HepG2 (cell line): ENCODE measurements around the gene FRMD4A. TPM values are rescaled to one million over a fixed set of nuclear protein-coding genes. Genes with fewer than 3 reads are reported as not detected.

Experiments
- ATAC-seq: fragments of 200-7000 bp; cut with Tn5 transposase; 3 replicates; pipeline ENCODE4 v1.9.1; 2020; ENCODE audit warnings: mild to moderate bottlenecking, moderate library complexity
- BruUV-seq: library from RNA; stranded (reverse); fragments of 400-500 nt; replicated peaks from 2 replicates; lab custom pipeline; 2021; lab: Mats Ljungman, UMichigan
- CTCF ChIA-PET: fragments of 300-600 bp; formaldehyde crosslinking; extraction: SDS; loops from one replicate; lab custom pipeline; 2021; ENCODE audit warnings: low total read pairs, inconsistent platforms, low intra/inter-chr PET ratio; lab: Yijun Ruan, JAX
- POLR2A ChIA-PET: fragments of 350-600 bp; sonication (Branson Sonifier 250); formaldehyde crosslinking; loops from one replicate; lab custom pipeline; 2020; ENCODE audit warnings: antibody characterized with exemption, inconsistent platforms; lab: Yijun Ruan, JAX
- DNase-seq: peaks from one replicate; pipeline ENCODE4 v3.0.0-alpha.2; 2015; ENCODE audit warnings: low spot score
- FAIRE-seq: peaks from 3 replicates; lab custom pipeline; 2011; peaks lifted over from hg19 to GRCh38; lab: Jason Lieb, UNC
- H2AFZ ChIP-seq: one replicate; pipeline ENCODE4 v1.6.1; 2011; ENCODE audit warnings: low read length, inconsistent platforms
- H3K27ac ChIP-seq: fragments of 300-600 bp; 3 replicates; pipeline ENCODE4 v1.8.0; 2011; ENCODE audit warnings: mixed run types, mild to moderate bottlenecking, mixed read lengths, low read length, inconsistent platforms; ENCODE audit not compliant: insufficient read depth; ENCODE audit errors: extremely low read length
- H3K27me3 ChIP-seq, 2 experiments: fragments of 200-600 bp in 1 of 2; 2 replicates in 1 of 2; 3 replicates in 1 of 2; pipeline versions ENCODE4 v1.6.0 to v1.8.0; 2011; ENCODE audit warnings: low read length in 2 of 2, mild to moderate bottlenecking in 2 of 2, moderate library complexity in 2 of 2, inconsistent platforms in 1 of 2; ENCODE audit not compliant: insufficient read depth in 2 of 2, control insufficient read depth in 1 of 2
- H3K36me3 ChIP-seq, 2 experiments: fragments of 200-600 bp in 1 of 2; replicated peaks in 1 of 2; 2 replicates in 1 of 2; 3 replicates in 1 of 2; pipeline versions ENCODE4 v1.5.1 to v1.8.0; 2011; ENCODE audit warnings: low read length in 2 of 2, inconsistent platforms in 1 of 2; ENCODE audit not compliant: insufficient read depth in 2 of 2, control insufficient read depth in 1 of 2
- H3K4me1 ChIP-seq: 2 replicates; pipeline ENCODE4 v1.5.1; 2012; ENCODE audit warnings: low read length, inconsistent platforms; ENCODE audit not compliant: insufficient read depth
- H3K4me2 ChIP-seq: 2 replicates; pipeline ENCODE4 v1.6.0; 2011; ENCODE audit warnings: low read depth, low read length, inconsistent platforms
- H3K4me3 ChIP-seq, 3 experiments: fragments of 200-600 bp in 1 of 3; sonication (generic), shearing (Covaris generic) in 1 of 3; replicated peaks in 1 of 3; 2 replicates each; pipeline ENCODE4 v1.5.1; 2011 to 2016; ENCODE audit warnings: low read length in 3 of 3, inconsistent platforms in 2 of 3, low read depth in 2 of 3, mild to moderate bottlenecking in 2 of 3, control low read depth in 1 of 3, mixed read lengths in 1 of 3; ENCODE audit not compliant: insufficient read depth in 1 of 3
- H3K79me2 ChIP-seq: one replicate; pipeline ENCODE4 v1.6.1; 2011; ENCODE audit warnings: low read length, inconsistent platforms; ENCODE audit not compliant: insufficient read depth
- H3K9ac ChIP-seq: 2 replicates; pipeline ENCODE4 v1.6.0; 2011; ENCODE audit warnings: mild to moderate bottlenecking, low read depth, low read length, inconsistent platforms; ENCODE audit not compliant: insufficient read depth
- H3K9me3 ChIP-seq: 2 replicates; pipeline ENCODE4 v1.5.1; 2012; ENCODE audit warnings: mild to moderate bottlenecking, low read length
- H4K20me1 ChIP-seq: 2 replicates; pipeline ENCODE4 v1.6.0; 2011; ENCODE audit warnings: inconsistent platforms, mild to moderate bottlenecking, low read length, moderate library complexity; ENCODE audit not compliant: insufficient read depth
- ATF6 ChIP-seq: sonication (generic); formaldehyde crosslinking; conservative IDR thresholded peaks from 2 replicates; pipeline ENCODE4 v1.4.0; 2020; ENCODE audit warnings: missing genetic modification reagents
- CREM ChIP-seq, 2 experiments: sonication (generic) in 1 of 2; formaldehyde crosslinking in 1 of 2; IDR thresholded peaks; 2 replicates each; pipeline versions ENCODE4 v1.4.0 to v1.6.1; 2016 to 2020; ENCODE audit warnings: antibody characterized with exemption in 1 of 2, mild to moderate bottlenecking in 1 of 2, missing genetic modification reagents in 1 of 2
- GTF2F1 ChIP-seq: fragments of 150-350 bp; IDR thresholded peaks from 2 replicates; pipeline ENCODE4 v1.6.1; 2014; ENCODE audit warnings: low read length
- KAT2B ChIP-seq: fragments of 150-350 bp; IDR thresholded peaks from 2 replicates; pipeline ENCODE4 v1.6.1; 2014; ENCODE audit warnings: low read depth, low read length, borderline replicate concordance
- MAZ ChIP-seq, 2 experiments: sonication (generic) in 1 of 2; formaldehyde crosslinking in 1 of 2; IDR thresholded peaks; 2 replicates each; pipeline versions ENCODE4 v1.5.0 to v1.6.1; 2012 to 2020; ENCODE audit warnings: low read depth in 2 of 2, mild to moderate bottlenecking in 2 of 2, borderline replicate concordance in 1 of 2, improper control_type of control experiment in 1 of 2, low read length in 1 of 2, missing genetic modification reagents in 1 of 2, moderate library complexity in 1 of 2
- MLX ChIP-seq: IDR thresholded peaks from 2 replicates; pipeline ENCODE4 v1.6.1; 2016
- MZF1 ChIP-seq: sonication (generic); formaldehyde crosslinking; IDR thresholded peaks from 2 replicates; pipeline ENCODE4 v1.8.1; 2023; ENCODE audit warnings: mild to moderate bottlenecking, missing genetic modification reagents, borderline replicate concordance
- POGZ ChIP-seq: sonication (generic); formaldehyde crosslinking; IDR thresholded peaks from 2 replicates; pipeline ENCODE4 v1.4.0; 2020; ENCODE audit warnings: mild to moderate bottlenecking, missing genetic modification reagents
- PTBP1 ChIP-seq: fragments of 200-400 bp; formaldehyde crosslinking; IDR thresholded peaks from 2 replicates; pipeline ENCODE4 v1.6.1; 2018; ENCODE audit warnings: low read length, low read depth; ENCODE audit not compliant: poor library complexity, severe bottlenecking
- RXRA ChIP-seq: sonication (generic); formaldehyde crosslinking; IDR thresholded peaks from 2 replicates; pipeline ENCODE4 v1.5.1; 2020; ENCODE audit warnings: missing genetic modification reagents
- ZNF296 ChIP-seq: sonication (generic); formaldehyde crosslinking; conservative IDR thresholded peaks from 2 replicates; pipeline ENCODE4 v1.5.0; 2020; ENCODE audit warnings: mild to moderate bottlenecking, missing genetic modification reagents
- ZNF451 ChIP-seq: sonication (generic); formaldehyde crosslinking; IDR thresholded peaks from 2 replicates; pipeline ENCODE4 v1.5.0; 2020; ENCODE audit warnings: mild to moderate bottlenecking, missing genetic modification reagents
- ZNF484 ChIP-seq: sonication (generic); formaldehyde crosslinking; IDR thresholded peaks from 2 replicates; pipeline ENCODE4 v1.5.1; 2020; ENCODE audit warnings: mild to moderate bottlenecking, low read depth, missing genetic modification reagents, borderline replicate concordance
- ZNF703 ChIP-seq: sonication (generic); formaldehyde crosslinking; IDR thresholded peaks from 2 replicates; pipeline ENCODE4 v1.5.1; 2020; ENCODE audit warnings: missing genetic modification reagents, mild to moderate bottlenecking, moderate library complexity, borderline replicate concordance
- ZNF792 ChIP-seq: IDR thresholded peaks from 2 replicates; pipeline ENCODE4 v1.6.1; 2016
- WGBS: methylation state at CpG from one replicate; pipeline ENCODE4 v1.1.6; 2017; ENCODE audit warnings: low lambda C conversion rate; 5-methylcytosine and 5-hydroxymethylcytosine counted together
- in situ Hi-C: cut with HindIII; loops from 2 replicates; pipeline ENCODE4 v1.10.0; 2017; ENCODE audit warnings: low pct_unique_long_range_greater_than_20kb; ENCODE audit not compliant: extremely low pct_ligation_motif_present
- intact Hi-C: fragments of 100-400 bp; cut with micrococcal nuclease; formaldehyde crosslinking; loops from one replicate; pipeline ENCODE4 v1.10.0; 2022; ENCODE audit not compliant: unreplicated experiment
- polyA plus RNA-seq, 8 experiments: library from polyadenylated mRNA; depleted of rRNA in 3 of 8; stranded (reverse) in 7 of 8; unstranded in 1 of 8; fragments of >200 nt; fragmentation: Illumina TruSeq in 4 of 8; extraction: Trizol in 4 of 8; gene quantifications; 2 replicates each; pipeline versions ENCODE4 v1.2.1 to v1.2.3, GENCODE V29; 2011 to 2016; ENCODE audit warnings: low read depth in 4 of 8, missing spikeins in 1 of 8, mixed read lengths in 1 of 8; ENCODE audit not compliant: insufficient read depth in 1 of 8
- total RNA-seq, 5 experiments: library from RNA; depleted of rRNA; stranded (reverse); fragments of >200 nt; fragmentation: Illumina TruSeq; extraction: Trizol; gene quantifications; 2 replicates each; pipeline ENCODE4 v1.2.3, GENCODE V29; 2016; ENCODE audit warnings: low read depth in 1 of 5
- TF ChIP-seq, protein P1 (sequence below): sonication (generic); formaldehyde crosslinking; IDR thresholded peaks from 2 replicates; pipeline ENCODE4 v1.4.0; 2020; ENCODE audit warnings: missing genetic modification reagents
- TF ChIP-seq, protein P2 (sequence below): IDR thresholded peaks from 2 replicates; pipeline ENCODE4 v1.6.1; 2018; ENCODE audit warnings: missing genetic modification reagents
- TF ChIP-seq, protein P3 (sequence below): sonication (generic); formaldehyde crosslinking; IDR thresholded peaks from 2 replicates; pipeline ENCODE4 v1.4.0; 2020; ENCODE audit warnings: missing genetic modification reagents, borderline replicate concordance

The FRMD4A gene
- total and polyA plus RNA-seq, 2 of the 13 experiments (the other 11 are each of a cell fraction or from before 2014, with no cell fraction given), result 0.09 to 0.26 TPM

DNA sequence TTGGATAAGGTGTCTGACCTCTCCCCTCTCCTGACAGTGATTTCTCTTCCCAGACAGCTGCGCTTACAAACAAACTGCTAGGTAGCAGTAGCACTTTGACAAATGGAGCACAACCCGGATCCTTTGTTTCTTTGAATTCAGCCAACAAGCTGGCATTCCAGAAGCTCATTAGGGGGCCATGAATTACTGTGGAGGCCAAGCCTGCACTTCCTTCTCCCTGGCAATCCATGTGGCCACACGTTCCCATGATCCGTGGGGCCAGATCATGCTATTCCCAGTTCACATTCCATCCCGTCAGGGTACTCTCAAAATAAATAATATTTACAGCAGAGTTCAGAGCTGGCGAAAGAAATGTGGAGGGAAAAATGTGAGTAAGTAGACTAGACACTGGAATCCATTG lies 571.6 kb downstream of the FRMD4A start:
- ATAC-seq (no peak), FAIRE-seq (no peak), DNase-seq (no peak)
- ChIA-PET POLR2A (no interaction called here), CTCF (no interaction called here)
- no peak overlapping the region for H3K9ac ChIP-seq
- no peak overlapping the region for H2AFZ ChIP-seq
- H4K20me1 ChIP-seq, result no peaks in the 10 kb centered on the region
- H3K4me2 ChIP-seq, result no peak overlapping the region
- intact Hi-C loops (no loop called here), in situ Hi-C loops (no loop called here)
- H3K27ac ChIP-seq, result no peak overlapping the region
- H3K4me3 ChIP-seq, result no peak overlapping the region
- no peaks in the 10 kb centered on the region for H3K9me3 ChIP-seq
- no peaks in the 10 kb centered on the region for H3K36me3 ChIP-seq
- H3K79me2 ChIP-seq, result no peaks in the 10 kb centered on the region
- no TSS peak for BruUV-seq
- 86% methylated on average over 6 of the region's 6 CpGs for WGBS
- H3K27me3 ChIP-seq, result no peaks in the 10 kb centered on the region
- peaks cover 26% of the 10 kb centered on the region for H3K4me1 ChIP-seq
- no peak for TF ChIP-seq PTBP1
- no peak for TF ChIP-seq ZNF792 (CRISPR knock-in tag)
- no peak for TF ChIP-seq ZNF484 (CRISPR knock-in tag)
- TF ChIP-seq, protein P1, sequence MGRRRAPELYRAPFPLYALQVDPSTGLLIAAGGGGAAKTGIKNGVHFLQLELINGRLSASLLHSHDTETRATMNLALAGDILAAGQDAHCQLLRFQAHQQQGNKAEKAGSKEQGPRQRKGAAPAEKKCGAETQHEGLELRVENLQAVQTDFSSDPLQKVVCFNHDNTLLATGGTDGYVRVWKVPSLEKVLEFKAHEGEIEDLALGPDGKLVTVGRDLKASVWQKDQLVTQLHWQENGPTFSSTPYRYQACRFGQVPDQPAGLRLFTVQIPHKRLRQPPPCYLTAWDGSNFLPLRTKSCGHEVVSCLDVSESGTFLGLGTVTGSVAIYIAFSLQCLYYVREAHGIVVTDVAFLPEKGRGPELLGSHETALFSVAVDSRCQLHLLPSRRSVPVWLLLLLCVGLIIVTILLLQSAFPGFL (CRISPR knock-in tag), result no peak
- no peak for TF ChIP-seq GTF2F1
- TF ChIP-seq ZNF703 (CRISPR knock-in tag), result no peak
- TF ChIP-seq ZNF451 (CRISPR knock-in tag), result no peak
- no peak for TF ChIP-seq KAT2B
- TF ChIP-seq CREM (IDR thresholded peaks at IDR 0.05), result no peak
- TF ChIP-seq CREM (CRISPR knock-in tag; IDR thresholded peaks at IDR 0.05), result no peak
- TF ChIP-seq RXRA (CRISPR knock-in tag), result no peak
- TF ChIP-seq MZF1 (CRISPR knock-in tag), result no peak
- TF ChIP-seq, protein P2, sequence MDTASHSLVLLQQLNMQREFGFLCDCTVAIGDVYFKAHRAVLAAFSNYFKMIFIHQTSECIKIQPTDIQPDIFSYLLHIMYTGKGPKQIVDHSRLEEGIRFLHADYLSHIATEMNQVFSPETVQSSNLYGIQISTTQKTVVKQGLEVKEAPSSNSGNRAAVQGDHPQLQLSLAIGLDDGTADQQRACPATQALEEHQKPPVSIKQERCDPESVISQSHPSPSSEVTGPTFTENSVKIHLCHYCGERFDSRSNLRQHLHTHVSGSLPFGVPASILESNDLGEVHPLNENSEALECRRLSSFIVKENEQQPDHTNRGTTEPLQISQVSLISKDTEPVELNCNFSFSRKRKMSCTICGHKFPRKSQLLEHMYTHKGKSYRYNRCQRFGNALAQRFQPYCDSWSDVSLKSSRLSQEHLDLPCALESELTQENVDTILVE (CRISPR knock-in tag), result no peak
- TF ChIP-seq, protein P3, sequence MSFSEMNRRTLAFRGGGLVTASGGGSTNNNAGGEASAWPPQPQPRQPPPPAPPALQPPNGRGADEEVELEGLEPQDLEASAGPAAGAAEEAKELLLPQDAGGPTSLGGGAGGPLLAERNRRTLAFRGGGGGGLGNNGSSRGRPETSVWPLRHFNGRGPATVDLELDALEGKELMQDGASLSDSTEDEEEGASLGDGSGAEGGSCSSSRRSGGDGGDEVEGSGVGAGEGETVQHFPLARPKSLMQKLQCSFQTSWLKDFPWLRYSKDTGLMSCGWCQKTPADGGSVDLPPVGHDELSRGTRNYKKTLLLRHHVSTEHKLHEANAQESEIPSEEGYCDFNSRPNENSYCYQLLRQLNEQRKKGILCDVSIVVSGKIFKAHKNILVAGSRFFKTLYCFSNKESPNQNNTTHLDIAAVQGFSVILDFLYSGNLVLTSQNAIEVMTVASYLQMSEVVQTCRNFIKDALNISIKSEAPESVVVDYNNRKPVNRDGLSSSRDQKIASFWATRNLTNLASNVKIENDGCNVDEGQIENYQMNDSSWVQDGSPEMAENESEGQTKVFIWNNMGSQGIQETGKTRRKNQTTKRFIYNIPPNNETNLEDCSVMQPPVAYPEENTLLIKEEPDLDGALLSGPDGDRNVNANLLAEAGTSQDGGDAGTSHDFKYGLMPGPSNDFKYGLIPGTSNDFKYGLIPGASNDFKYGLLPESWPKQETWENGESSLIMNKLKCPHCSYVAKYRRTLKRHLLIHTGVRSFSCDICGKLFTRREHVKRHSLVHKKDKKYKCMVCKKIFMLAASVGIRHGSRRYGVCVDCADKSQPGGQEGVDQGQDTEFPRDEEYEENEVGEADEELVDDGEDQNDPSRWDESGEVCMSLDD, result no peak
- TF ChIP-seq POGZ (CRISPR knock-in tag), result no peak
- no peak for TF ChIP-seq MLX (CRISPR knock-in tag)
- no peak for TF ChIP-seq ATF6 (CRISPR knock-in tag)
- no peak for TF ChIP-seq MAZ (IDR thresholded peaks at IDR 0.05; ENCODE audit: borderline replicate concordance, low read depth, low read length)
- TF ChIP-seq MAZ (CRISPR knock-in tag; IDR thresholded peaks at IDR 0.05; ENCODE audit: low read depth), result no peak
- no peak for TF ChIP-seq ZNF296 (CRISPR knock-in tag)
